ENCODE measurements around the gene KCNG4.

DNA sequence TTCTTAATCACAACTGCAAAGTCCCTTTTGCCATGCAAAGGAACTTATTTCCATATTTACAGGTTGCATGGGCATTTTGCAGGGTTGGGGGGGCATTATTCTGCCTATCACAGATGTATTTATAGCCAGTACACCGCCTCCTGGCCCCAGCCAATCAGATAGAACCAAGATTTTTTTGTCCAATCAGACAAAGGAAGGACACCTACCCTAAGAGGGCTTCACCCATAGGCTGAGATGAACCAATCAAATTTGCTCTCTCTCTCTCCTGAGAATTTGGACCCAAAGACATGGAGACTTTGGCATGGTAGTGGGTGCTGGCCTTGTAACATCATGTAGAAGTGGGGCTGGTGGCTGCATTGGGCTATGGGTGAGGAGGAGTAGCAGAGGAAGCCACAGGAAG is 3.9 kb upstream of the KCNG4 start:
- TF ChIP-seq, protein P1, sequence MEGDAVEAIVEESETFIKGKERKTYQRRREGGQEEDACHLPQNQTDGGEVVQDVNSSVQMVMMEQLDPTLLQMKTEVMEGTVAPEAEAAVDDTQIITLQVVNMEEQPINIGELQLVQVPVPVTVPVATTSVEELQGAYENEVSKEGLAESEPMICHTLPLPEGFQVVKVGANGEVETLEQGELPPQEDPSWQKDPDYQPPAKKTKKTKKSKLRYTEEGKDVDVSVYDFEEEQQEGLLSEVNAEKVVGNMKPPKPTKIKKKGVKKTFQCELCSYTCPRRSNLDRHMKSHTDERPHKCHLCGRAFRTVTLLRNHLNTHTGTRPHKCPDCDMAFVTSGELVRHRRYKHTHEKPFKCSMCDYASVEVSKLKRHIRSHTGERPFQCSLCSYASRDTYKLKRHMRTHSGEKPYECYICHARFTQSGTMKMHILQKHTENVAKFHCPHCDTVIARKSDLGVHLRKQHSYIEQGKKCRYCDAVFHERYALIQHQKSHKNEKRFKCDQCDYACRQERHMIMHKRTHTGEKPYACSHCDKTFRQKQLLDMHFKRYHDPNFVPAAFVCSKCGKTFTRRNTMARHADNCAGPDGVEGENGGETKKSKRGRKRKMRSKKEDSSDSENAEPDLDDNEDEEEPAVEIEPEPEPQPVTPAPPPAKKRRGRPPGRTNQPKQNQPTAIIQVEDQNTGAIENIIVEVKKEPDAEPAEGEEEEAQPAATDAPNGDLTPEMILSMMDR (conservative IDR thresholded peaks at IDR 0.05), result no peak
- no peak for TF ChIP-seq ZFX (IDR thresholded peaks at IDR 0.05)
